Kidney epithelial cell (primary cell): ENCODE results near the gene TRRAP. TPM values are rescaled to one million over a fixed set of nuclear protein-coding genes. Genes with fewer than 3 reads are reported as not detected.

Experiments used
- DNase-seq: peaks from one replicate; pipeline ENCODE4 v3.0.0-alpha.2; 2010; ENCODE audit warnings: low read depth
- H3K27me3 ChIP-seq: 2 replicates; pipeline ENCODE4 v1.6.0; 2011; ENCODE audit warnings: low read length; ENCODE audit not compliant: control insufficient read depth, insufficient read depth
- H3K36me3 ChIP-seq: 2 replicates; pipeline ENCODE4 v1.5.1; 2011; ENCODE audit warnings: low read length; ENCODE audit not compliant: control insufficient read depth, insufficient read depth
- H3K4me3 ChIP-seq: 2 replicates; pipeline ENCODE4 v1.5.1; 2011; ENCODE audit warnings: low read depth, mild to moderate bottlenecking, control low read depth, low read length
- total RNA-seq: library from RNA; depleted of rRNA; stranded (reverse); fragments of >200 nt; gene quantifications from 2 replicates; pipeline ENCODE4 v1.2.3, GENCODE V29; 2015
- TF ChIP-seq, protein P1 (sequence below): IDR thresholded peaks from 2 replicates; pipeline ENCODE4 v1.5.1; 2011; ENCODE audit warnings: mild to moderate bottlenecking, moderate library complexity, low read length, control low read depth, inconsistent platforms; ENCODE audit not compliant: insufficient read depth, poor library complexity, severe bottlenecking

TRRAP gene
- total RNA-seq, 1 donor from 2014 or later, result 35.1 TPM

DNA sequence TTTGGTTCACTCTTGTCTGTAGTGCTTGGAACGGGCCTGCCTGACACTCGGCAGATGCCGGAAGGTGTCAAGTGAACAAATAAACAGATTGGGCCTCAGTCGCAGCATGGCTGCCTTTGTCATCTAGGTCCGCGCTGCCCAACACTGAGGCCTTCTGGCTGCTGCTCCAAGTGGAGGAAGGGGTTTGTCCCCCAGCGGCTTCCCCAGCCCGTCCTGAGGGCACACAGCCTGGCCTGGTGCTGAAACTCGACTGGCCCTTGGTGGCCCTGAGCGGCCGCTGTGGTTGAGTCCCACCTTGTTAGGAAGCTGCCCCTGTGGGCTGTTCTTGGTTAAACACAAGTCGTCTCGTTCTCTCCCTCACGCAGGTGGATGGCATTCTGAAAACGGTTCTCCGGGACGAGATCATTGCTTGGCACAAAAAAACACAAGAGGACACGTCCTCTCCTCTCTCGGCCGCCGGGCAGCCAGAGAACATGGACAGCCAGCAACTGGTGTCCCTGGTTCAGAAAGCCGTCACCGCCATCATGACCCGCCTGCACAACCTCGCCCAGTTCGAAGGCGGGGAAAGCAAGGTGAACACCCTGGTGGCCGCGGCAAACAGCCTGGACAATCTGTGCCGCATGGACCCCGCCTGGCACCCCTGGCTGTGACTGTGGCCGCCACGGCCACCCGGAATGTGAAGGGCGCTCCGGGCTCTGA is 133.5 kb downstream of the TRRAP start:
- TF ChIP-seq, protein P1, sequence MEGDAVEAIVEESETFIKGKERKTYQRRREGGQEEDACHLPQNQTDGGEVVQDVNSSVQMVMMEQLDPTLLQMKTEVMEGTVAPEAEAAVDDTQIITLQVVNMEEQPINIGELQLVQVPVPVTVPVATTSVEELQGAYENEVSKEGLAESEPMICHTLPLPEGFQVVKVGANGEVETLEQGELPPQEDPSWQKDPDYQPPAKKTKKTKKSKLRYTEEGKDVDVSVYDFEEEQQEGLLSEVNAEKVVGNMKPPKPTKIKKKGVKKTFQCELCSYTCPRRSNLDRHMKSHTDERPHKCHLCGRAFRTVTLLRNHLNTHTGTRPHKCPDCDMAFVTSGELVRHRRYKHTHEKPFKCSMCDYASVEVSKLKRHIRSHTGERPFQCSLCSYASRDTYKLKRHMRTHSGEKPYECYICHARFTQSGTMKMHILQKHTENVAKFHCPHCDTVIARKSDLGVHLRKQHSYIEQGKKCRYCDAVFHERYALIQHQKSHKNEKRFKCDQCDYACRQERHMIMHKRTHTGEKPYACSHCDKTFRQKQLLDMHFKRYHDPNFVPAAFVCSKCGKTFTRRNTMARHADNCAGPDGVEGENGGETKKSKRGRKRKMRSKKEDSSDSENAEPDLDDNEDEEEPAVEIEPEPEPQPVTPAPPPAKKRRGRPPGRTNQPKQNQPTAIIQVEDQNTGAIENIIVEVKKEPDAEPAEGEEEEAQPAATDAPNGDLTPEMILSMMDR, result no peak
- Histone ChIP-seq H3K36me3 (peaks cover 6% of the 10 kb centered on the region), H3K27me3 (no peaks in the 10 kb centered on the region), H3K4me3 (no peak overlapping the region)
- no peak for DNase-seq

DNA sequence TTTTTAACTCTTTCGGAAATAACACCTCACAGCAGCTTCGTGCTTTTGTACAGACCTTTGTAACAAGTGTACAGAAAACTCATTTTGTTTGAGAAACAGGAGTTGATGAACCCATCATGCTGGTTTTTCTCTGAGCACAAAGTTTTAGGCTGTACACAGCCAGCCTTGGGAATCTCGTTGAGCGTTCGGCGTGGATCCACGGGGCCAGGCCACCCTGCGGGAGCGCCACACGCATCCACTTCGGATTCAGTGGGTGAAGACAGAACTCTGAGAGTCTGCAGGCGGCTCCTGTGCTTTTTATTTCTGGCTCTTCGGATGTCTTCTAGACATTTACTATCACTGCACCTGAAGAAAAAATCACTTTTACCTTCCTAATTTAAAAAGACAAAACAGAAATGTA is 134.4 kb downstream of the TRRAP start:
- DNase-seq, result no peak
- H3K36me3 ChIP-seq, result peaks cover 6% of the 10 kb centered on the region
- H3K4me3 ChIP-seq, result no peak overlapping the region
- H3K27me3 ChIP-seq, result no peaks in the 10 kb centered on the region
- TF ChIP-seq, protein P1, result no peak

DNA sequence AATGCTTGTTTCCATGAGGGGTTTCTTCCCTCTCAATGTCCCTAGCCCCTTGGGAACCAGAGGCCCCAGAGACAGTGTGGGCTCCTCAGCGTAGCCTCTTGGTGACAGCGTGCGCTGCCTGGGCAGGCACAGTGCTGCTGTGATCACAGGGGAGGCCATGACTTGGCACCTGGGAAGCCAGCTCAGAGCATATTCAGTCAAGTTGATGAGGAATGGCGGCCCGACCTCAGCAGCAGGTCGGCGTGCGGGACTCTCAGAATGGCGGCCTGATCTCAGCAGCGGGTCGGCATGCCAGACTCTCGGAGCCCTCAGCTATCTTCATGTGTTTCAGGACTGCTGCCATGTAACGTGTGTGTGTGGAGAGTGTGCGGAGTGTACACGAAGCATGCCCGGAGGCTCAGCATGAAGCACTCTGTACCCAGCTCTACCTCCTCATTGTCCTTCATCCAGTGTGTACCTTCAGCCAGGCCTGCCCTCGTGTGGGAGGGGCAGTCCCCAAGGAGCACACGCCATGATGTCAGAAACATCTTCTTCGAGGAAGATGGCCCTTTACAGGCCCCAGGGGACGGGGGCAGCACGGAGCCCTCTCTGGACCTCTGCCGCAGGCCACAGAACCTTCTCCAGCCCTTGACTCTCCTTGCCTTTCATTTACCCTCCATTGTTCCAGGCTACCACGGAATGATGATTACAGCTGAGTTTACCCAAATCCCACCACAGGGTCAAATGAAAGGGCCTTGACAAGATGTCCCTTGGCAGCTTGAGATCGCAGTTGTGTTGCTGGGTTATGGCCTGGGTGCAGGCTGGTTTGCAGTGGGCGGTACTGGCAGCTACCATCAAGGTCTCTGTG is 135.2 kb downstream of the TRRAP start:
- H3K4me3 ChIP-seq, result no peak overlapping the region
- no peak for DNase-seq
- H3K27me3 ChIP-seq, result no peaks in the 10 kb centered on the region
- TF ChIP-seq, protein P1, result no peak
- H3K36me3 ChIP-seq, result peaks cover 6% of the 10 kb centered on the region

DNA sequence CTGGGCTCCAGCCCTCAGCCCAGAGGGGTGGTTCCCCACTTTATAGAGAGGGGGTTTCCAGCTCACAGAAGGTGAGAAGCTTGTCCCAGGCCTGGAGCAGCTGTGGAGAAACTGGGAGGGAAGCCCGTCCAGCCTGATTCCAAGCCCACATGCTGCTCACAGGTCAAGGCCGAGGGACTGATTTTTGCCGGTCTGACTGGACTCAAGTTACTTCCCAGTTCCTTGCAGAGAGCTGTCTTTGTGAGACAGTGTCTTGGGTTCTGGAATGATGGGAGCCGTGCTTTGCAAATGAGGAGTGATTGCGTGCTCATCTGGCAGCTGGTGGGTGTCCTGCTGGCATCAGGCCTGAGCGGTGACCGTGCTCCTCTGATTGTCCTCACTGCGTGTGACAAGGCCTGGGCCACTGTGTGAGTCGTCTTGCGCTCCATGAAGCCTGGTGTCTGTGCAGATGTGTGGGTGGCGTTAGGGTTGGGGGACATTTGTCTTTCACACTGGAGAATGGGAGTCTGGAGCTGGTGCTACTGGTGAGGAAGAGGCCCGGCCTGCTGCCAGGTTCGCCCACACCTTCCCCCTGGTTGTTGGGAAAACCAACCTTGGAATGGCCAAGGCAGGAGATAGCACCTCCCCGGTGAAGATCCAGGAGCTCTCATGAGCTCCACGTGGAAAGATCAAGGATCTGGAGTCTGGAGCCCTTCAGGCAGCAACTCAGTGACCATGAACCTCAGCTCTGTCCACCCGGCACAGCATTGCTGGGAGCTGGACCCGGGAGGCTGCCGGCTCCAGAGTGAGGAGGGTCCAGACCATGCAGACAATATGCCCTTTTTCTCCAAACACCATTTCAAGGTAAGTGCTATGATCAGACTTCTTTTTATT is 136.0 kb downstream of the TRRAP start:
- TF ChIP-seq, protein P1, result no peak
- DNase-seq, result no peak
- Histone ChIP-seq H3K4me3 (no peak overlapping the region), H3K27me3 (no peaks in the 10 kb centered on the region), H3K36me3 (peaks cover 6% of the 10 kb centered on the region)

DNA sequence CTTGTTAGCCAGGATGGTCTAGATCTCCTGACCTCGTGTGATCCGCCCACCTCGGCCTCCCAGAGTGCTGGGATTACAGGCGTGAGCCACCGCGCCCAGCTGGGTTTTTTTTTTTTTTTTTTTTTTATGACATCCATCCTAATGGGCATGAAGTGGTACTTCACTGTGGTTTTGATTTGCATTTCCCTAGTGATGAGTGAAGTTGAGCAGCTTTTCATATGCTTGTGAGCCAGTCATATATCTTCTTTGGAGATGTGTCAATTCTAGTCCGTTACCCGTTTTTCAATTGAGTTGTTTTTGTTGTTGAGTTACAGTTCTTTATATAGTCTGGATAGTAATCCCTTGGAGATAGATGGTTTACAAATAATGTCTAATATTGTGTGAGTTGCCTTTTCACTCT is 137.9 kb downstream of the TRRAP start:
- Histone ChIP-seq H3K4me3 (no peak overlapping the region), H3K36me3 (peaks cover 6% of the 10 kb centered on the region)

More for the DNA sequence above, 137.9 kb downstream of the TRRAP start:
- no peaks in the 10 kb centered on the region for H3K27me3 ChIP-seq
- TF ChIP-seq, protein P1, result no peak
- no peak for DNase-seq
